Mammary epithelial cell (primary cell): ENCODE data around the gene NEGR1.

Experiments
- EZH2 ChIP-seq: IDR thresholded peaks from 2 replicates; pipeline ENCODE4 v1.6.1; 2012; ENCODE audit warnings: low read length, inconsistent platforms, borderline replicate concordance
- TF ChIP-seq, protein P1 (sequence below), 2 donors: IDR thresholded peaks in 1 of 2; conservative IDR thresholded peaks in 1 of 2; 2 replicates each; pipeline ENCODE4 v1.5.1; 2011 to 2012; ENCODE audit warnings: inconsistent platforms in 2 of 2, low read length in 2 of 2, mild to moderate bottlenecking in 2 of 2, control low read depth in 1 of 2, low read depth in 1 of 2; ENCODE audit not compliant: insufficient read depth in 1 of 2; ENCODE audit errors: extremely low read depth in 1 of 2

DNA sequence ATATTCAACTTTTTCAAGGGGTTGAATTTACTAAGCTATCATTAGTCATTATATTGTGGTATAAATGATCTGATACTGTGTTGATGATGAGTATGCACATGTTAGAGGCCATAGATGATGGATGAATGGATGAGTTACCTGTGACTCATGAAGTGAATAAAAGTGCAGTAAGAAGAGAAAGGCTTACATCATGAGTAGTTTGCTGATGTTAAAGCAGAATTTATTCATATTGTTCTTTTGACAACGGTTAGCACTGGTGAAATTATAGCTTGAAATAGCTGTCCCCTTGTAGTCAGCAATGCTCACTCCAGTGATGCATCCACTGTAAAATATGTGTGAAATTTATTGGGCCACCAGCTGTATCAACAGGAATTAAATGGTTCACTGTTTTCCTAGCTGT, 660.6 kb downstream of the NEGR1 start:
- TF ChIP-seq, protein P1, sequence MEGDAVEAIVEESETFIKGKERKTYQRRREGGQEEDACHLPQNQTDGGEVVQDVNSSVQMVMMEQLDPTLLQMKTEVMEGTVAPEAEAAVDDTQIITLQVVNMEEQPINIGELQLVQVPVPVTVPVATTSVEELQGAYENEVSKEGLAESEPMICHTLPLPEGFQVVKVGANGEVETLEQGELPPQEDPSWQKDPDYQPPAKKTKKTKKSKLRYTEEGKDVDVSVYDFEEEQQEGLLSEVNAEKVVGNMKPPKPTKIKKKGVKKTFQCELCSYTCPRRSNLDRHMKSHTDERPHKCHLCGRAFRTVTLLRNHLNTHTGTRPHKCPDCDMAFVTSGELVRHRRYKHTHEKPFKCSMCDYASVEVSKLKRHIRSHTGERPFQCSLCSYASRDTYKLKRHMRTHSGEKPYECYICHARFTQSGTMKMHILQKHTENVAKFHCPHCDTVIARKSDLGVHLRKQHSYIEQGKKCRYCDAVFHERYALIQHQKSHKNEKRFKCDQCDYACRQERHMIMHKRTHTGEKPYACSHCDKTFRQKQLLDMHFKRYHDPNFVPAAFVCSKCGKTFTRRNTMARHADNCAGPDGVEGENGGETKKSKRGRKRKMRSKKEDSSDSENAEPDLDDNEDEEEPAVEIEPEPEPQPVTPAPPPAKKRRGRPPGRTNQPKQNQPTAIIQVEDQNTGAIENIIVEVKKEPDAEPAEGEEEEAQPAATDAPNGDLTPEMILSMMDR (conservative IDR thresholded peaks at IDR 0.05 in 1 of 2, IDR thresholded peaks at IDR 0.05 in 1 of 2; ENCODE audit: extremely low read depth in 1 of 2, insufficient read depth in 1 of 2, low read depth in 1 of 2, low read length in 2 of 2) = no peak
- no peak for TF ChIP-seq EZH2
